HAP-1 (cell line): ENCODE data around the gene ANKHD1.
"Not testable (repeated sequence)": the region's sequence is repeated elsewhere in the genome, so short reads cannot be mapped to it uniquely, and the experiment has no call there.

Experiments used
- DNase-seq, 2 experiments: peaks; one replicate each; pipeline ENCODE4 v3.0.0-alpha.2; 2016 to 2020; ENCODE audit warnings: low spot score in 2 of 2
- H3K27me3 ChIP-seq: fragments of 250-450 bp; sonication (Bioruptor Pico); 2 replicates; pipeline ENCODE4 v1.5.1; 2020; ENCODE audit warnings: low read depth, mild to moderate bottlenecking, moderate library complexity
- H3K36me3 ChIP-seq: fragments of 250-450 bp; sonication (Bioruptor Pico); replicated peaks from 2 replicates; pipeline ENCODE4 v1.5.1; 2020; ENCODE audit warnings: mild to moderate bottlenecking
- H3K4me1 ChIP-seq: fragments of 250-450 bp; sonication (Bioruptor Pico); 2 replicates; pipeline ENCODE4 v1.5.1; 2020; ENCODE audit warnings: mild to moderate bottlenecking
- H3K4me3 ChIP-seq: fragments of 250-450 bp; sonication (Bioruptor Pico); 2 replicates; pipeline ENCODE4 v1.5.1; 2020; ENCODE audit warnings: mild to moderate bottlenecking, moderate library complexity
- H3K9me3 ChIP-seq: fragments of 250-450 bp; sonication (Bioruptor Pico); 2 replicates; pipeline ENCODE4 v1.5.1; 2020; ENCODE audit warnings: mild to moderate bottlenecking, moderate library complexity
- in situ Hi-C: fragments of 300-500 bp; cut with MboI; formaldehyde crosslinking; loops from 3 replicates; pipeline ENCODE4 v1.14.3; 2020; ENCODE audit warnings: low sequenced_read_pairs, inconsistent platforms, mixed read lengths

ANKHD1 gene

DNA sequence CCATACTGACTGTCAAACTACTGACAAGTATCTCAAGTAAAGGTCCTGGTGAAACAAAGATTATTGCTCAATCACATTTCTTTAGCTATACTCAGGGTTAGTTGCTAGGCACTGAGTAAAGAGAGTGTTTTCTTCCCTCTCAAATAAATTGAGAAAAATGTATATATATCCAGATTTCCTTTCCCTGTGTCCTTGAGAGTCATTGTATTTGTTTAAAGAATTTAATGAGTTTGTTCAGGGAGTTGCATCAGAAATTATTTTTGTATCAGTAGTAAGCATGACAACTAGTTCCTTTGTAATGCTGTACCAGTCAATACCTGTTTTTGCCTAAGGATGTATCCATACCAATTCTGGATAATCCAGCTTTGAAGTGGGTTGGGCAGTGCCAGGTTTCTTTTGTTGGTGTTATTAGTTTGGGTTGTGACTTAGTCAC is 3.2 kb upstream of the ANKHD1 start:
- no peaks in the 10 kb centered on the region for H3K27me3 ChIP-seq
- in situ Hi-C loops: no loop called here
- no peak overlapping the region for H3K4me3 ChIP-seq
- no peaks in the 10 kb centered on the region; the same call in 1 of the 2 replicates for H3K36me3 ChIP-seq
- H3K4me1 ChIP-seq: peaks cover 19% of the 10 kb centered on the region
- H3K9me3 ChIP-seq: no peaks in the 10 kb centered on the region
- peak; percentile 69 to 85 for DNase-seq

DNA sequence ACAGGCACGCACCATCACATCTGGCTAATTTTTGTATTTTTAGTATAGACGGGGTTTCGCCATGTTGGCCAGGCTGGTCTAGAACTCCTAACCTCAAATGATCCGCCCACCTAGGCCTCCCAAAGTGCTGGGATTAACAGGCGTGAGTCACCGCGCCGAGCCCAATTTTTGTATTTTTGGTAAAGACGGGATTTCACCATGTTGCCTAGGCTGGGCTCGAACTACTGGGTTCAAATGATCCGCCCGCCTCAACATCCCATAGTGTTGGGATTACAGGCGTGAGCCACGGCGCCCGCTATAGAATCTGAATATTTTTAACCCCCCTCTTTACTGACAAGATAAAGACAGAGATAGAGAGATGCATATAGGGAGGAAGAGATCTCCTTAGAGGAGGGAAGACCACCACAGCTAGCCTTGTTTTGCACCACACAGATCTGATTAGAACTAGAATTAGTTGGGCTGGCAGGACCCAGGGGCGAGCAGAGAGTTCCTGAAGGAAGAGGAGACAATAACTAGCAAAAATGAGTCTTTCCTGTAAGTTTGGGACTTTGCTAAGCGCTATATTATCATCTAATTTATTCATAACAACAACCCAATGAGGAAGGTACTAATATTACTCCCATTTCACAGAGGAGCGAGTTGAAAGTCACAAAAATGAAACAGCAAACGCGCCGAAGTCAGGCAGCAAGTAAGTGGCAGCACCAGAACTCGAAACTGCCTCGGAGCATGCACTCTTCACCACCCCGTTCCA is 1.5 kb upstream of the ANKHD1 start:
- Histone ChIP-seq H3K4me1 (peaks cover 23% of the 10 kb centered on the region), H3K36me3 (peaks cover 5% of the 10 kb centered on the region), H3K9me3 (no peaks in the 10 kb centered on the region), H3K4me3 (peak overlapping the region; percentile 96), H3K27me3 (no peaks in the 10 kb centered on the region)
- DNase-seq: peak; percentile 6 to 16
- in situ Hi-C loops: no loop called here

DNA sequence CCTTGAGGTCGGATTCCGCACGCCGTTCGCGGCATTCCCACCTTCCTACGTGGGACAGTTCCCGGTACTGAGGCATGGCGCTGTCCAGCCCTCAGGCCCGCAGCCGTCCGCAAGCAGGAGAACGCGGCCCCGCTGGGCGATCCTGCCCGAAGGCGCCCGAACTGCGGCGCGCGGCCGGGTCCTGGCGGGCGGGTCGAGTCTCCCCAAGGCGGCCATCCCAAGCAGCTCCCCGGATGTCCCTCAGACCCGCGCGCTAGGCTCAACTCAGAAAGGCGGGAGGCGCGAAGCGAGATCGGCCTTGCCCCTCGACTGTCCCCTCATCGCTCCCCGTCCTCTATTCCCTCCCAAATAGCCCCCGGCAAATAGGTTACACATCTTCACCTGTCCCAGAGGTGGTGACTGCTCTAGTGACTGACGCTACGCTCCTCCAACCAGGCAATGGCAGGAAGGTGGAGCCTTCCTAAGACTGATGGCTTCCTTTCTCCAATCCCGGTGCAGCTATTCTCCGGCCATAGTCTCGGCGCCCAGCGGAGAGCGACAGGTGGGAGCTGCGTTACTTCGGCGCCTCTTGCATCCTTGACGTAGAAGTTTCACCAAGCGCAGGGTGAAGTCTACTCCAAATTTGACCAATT is 787 bp upstream of the ANKHD1 start:
- Histone ChIP-seq H3K27me3 (no peaks in the 10 kb centered on the region), H3K4me3 (peak overlapping the region; percentile 96), H3K9me3 (no peaks in the 10 kb centered on the region), H3K36me3 (peaks cover 7% of the 10 kb centered on the region), H3K4me1 (peaks cover 23% of the 10 kb centered on the region)
- in situ Hi-C loops: no loop called here
- DNase-seq: peak; percentile 95 to 96

DNA sequence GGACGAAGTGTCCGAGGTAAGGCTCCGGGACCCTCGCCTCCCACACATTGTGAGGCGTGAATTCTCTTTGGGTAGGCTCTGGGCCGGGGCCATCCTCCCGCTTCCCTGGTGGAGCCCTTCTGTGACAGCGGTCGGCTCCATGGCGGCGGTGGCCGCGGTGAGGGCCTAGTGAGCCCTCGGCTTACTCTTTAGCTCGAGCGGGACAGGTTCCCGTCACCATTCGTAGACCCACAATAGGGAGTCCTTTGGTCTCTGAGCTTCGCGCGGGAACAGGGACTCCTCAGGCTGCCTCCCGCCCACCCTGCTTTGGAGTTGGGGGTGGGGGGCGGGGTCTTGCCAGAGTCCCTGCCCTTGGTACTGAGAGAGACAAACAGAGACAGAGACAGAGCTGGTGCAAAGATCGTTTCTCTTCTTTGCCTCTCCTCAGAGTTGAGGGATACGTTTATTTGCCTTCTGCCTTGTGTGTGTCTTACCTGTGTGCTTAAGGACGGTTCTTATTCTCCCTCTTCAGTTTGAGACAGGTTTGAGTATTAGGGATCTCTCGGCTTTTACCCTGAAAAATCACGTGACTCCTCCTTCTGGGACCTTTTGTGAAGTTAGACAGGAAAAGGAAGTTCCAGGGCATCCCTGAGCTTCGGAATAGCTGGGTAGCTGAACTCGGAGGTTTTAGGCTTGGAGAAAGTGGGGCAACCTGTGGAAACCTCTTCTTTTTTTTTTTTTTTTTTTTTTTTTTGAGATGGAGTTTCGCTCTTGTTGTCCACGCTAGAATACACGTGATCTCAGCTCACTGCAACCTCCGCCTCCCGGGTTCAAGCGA is 833 bp downstream of the ANKHD1 start:
- in situ Hi-C loops: no loop called here
- peak; percentile 79 for DNase-seq
- H3K4me3 ChIP-seq: peak overlapping the region; percentile 96
- peaks cover 23% of the 10 kb centered on the region for H3K4me1 ChIP-seq
- H3K27me3 ChIP-seq: no peaks in the 10 kb centered on the region
- H3K36me3 ChIP-seq: peaks cover 7% of the 10 kb centered on the region
- no peaks in the 10 kb centered on the region for H3K9me3 ChIP-seq

DNA sequence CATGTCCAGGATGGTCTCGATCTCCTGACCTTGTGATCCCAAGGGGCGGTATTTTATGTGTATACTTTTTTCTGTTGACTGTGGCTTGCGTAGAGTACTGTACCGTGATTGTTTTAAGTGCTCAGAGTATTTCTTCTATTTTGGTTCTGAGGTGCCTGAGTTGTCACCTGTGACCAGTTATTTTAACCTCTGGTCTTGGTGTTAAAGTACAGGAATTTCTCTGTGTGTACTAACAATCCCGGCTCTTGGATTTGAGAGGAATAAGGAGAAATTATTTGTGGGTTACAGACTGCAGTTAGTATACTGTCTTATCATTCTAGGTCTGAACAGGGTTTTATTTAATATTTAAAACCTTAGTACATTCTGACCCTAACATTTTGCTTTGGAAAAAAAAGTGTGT is 2.0 kb downstream of the ANKHD1 start:
- Histone ChIP-seq H3K27me3 (no peaks in the 10 kb centered on the region), H3K4me1 (peaks cover 17% of the 10 kb centered on the region), H3K9me3 (no peaks in the 10 kb centered on the region), H3K4me3 (peak overlapping the region; percentile 96), H3K36me3 (peaks cover 7% of the 10 kb centered on the region)
- in situ Hi-C loops: no loop called here
- no peak for DNase-seq

DNA sequence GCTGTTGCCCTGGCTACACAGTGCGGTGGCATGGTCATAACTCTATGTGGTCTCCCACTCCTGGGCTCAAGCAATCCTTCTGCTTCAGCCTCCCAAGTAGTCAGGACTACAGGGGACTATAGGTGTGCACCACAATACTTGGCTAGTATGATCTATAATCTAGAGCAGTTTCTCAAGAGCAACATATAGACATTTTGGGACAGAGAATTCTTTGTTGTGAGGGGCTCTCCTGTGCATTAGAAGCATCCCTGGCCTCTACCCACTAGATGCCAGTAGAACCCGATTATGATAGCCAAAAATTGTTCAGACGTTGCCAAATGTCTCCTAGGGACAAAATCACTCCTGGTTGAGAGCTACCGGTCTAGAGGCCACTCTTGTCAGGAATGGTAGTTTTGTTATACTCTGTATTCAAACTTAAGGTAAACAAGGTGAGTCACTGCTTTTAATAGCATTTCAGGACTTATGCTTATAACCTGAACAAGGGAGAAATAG is 7.2 kb downstream of the ANKHD1 start:
- Histone ChIP-seq H3K9me3 (no peaks in the 10 kb centered on the region), H3K4me1 (peaks cover 12% of the 10 kb centered on the region), H3K27me3 (no peaks in the 10 kb centered on the region), H3K36me3 (peaks cover 7% of the 10 kb centered on the region), H3K4me3 (no peak overlapping the region)
- in situ Hi-C loops: no loop called here
- DNase-seq: no peak

DNA sequence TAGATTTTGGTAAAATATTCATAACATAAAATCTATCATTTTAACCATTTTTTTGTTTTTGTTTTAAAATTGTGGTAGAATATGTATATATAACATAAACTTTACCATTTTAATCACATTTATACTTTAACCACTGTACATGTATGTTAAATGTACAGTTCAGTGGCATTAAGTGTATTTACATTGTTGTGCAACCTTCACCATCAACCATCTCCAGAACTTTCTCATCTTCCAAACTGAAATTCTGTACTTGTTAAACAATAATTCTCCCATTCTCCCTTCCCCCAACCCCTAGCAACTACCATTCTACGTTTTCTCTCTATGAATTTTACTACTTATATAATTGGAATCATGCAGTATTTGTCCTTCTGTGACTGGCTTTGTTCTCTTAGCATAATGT is 11.6 kb downstream of the ANKHD1 start:
- H3K4me3 ChIP-seq: no peak overlapping the region
- in situ Hi-C loops: no loop called here
- H3K9me3 ChIP-seq: no peaks in the 10 kb centered on the region
- no peaks in the 10 kb centered on the region; the same call in 1 of the 2 replicates for H3K36me3 ChIP-seq
- DNase-seq: no peak
- no peaks in the 10 kb centered on the region for H3K27me3 ChIP-seq
- H3K4me1 ChIP-seq: peaks cover 17% of the 10 kb centered on the region

DNA sequence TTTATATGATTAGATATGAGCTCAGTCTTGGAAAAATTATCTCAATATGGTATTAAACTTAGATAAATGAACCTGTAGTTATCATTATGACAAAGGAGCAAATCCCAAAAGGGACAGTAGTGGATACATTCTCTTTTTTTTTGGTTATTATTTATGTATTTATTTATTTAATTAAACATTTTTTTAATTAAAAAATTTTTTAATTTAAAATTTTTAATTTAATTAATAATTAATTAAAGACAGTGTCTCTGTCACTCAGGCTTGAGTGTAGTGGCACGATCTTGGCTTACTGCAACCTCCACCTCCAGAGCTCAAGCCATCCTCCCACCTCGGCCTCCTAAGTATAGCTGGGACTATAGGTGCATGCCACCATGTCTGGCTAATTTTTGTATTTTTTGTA is 15.6 kb downstream of the ANKHD1 start:
- in situ Hi-C loops: no loop called here

DNA sequence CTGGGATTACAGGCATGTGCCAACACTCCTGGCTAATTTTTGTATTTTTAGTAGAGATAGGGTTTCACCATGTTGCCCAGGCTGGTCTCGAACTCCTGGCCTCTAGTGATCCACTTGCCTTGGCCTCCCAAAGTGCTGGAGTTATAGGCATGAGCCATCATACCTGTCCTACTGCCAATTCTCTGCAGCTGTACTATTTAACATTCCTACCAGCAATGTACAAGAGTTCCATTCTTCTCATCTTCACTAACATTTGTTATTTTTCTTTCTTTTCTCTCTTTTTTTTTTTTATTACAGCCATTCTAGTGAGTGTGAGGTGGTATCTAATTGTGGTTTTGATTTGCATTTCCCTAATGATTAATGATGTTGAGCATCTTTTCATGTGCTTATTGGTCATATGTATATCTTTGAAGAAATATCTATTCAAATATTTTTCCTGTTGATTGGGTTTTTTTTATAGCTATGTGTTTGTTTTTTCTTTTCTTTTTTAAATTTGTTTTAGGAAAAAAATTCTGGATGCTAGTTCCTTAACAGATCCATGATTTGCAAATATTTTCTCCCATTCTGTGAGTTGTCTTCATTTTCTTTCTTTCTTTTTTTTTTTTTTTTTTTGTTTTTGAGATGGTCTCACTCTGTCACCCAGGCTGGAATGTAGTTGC is 17.4 kb downstream of the ANKHD1 start:
- no peaks in the 10 kb centered on the region; the same call in 1 of the 2 replicates for H3K36me3 ChIP-seq
- peaks cover 4% of the 10 kb centered on the region for H3K4me1 ChIP-seq
- no peak overlapping the region for H3K4me3 ChIP-seq
- DNase-seq: no peak
- H3K27me3 ChIP-seq: no peaks in the 10 kb centered on the region
- in situ Hi-C loops: no loop called here
- no peaks in the 10 kb centered on the region for H3K9me3 ChIP-seq

More for the DNA sequence above, 15.6 kb downstream of the ANKHD1 start:
- Histone ChIP-seq H3K4me1 (peaks cover 14% of the 10 kb centered on the region), H3K36me3 (no peaks in the 10 kb centered on the region; the same call in 1 of the 2 replicates), H3K27me3 (no peaks in the 10 kb centered on the region), H3K9me3 (no peaks in the 10 kb centered on the region), H3K4me3 (no peak overlapping the region)
- DNase-seq: no peak

DNA sequence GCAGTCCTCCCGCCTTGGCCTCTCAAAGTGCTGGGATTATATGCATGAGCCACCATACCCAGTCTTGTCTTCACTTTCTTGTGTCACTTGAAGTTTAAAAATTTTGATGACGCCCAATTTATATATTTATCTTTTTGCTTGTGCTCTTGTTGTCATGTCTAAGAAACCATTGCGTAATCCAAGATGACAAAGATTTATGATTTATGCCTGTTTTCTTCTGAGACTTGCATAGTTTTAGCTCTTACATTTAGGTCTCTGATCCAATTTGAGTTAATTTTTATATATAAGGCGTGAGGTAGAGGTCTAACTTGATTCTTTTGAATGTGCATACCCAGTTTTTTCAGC is 18.6 kb downstream of the ANKHD1 start:
- no peaks in the 10 kb centered on the region for H3K9me3 ChIP-seq
- no peaks in the 10 kb centered on the region for H3K27me3 ChIP-seq
- no peaks in the 10 kb centered on the region for H3K36me3 ChIP-seq
- no peaks in the 10 kb centered on the region for H3K4me1 ChIP-seq
- in situ Hi-C loops: no loop called here
- H3K4me3 ChIP-seq: no peak overlapping the region
- no peak for DNase-seq

DNA sequence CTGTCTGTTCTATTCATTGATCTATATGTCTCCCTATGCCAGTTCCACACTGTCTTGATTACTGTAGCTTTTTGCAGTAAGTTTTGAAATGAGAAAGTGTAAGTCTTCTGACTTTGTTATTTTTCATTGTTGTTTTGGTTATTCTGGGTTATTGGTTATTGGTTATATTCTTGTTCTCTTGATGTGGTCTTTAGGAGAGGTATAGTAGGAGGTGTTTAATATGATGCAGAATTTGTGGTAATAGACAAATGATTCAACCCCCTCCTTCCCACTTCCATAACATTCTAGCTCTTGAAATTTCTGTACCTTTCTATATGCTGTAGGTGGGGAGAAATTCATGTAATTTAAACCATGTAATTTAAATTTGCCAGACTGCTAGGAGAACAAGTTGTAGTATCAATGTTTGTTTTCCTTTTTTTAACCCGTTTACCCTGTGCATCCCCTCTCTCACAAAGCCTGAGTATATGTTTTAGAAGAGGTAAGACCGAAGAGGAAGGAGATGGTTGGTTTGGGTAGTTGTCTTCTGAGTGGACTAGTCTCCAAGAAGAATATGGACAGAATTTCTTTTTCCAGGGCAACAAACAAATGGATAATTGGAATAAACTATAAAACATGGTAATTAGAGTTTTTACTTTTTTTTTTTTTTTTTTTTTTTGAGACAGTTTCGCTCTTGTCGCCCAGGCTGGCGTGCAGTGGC is 19.2 kb downstream of the ANKHD1 start:
- H3K27me3 ChIP-seq: no peaks in the 10 kb centered on the region
- 0 out of 2 replicates have a peak, but pooled peaks cover 4% of the 10 kb centered on the region for H3K36me3 ChIP-seq
- DNase-seq: no peak
- H3K9me3 ChIP-seq: no peaks in the 10 kb centered on the region
- no peak overlapping the region for H3K4me3 ChIP-seq
- H3K4me1 ChIP-seq: 0 out of 2 replicates have a peak, but pooled peaks cover 4% of the 10 kb centered on the region
- in situ Hi-C loops: no loop called here

DNA sequence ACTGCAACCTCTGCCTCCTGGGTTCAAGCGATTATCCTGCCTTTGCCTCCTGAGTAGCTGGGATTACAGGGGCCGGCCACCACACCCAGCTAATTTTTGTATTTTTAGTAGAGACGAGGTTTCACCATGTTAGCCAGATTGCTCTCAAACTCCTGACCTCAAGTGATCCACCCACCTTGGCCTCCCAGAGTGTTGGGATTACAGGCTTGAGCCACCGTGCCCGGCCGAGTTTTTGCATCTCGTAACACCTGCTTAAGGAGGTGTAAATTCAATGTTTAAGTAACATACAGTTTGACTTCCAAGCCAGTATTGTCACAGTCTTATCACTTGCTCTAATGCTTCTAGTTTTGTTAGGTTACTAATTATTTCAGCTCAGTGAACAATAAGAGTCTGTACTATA is 19.7 kb downstream of the ANKHD1 start:
- in situ Hi-C loops, H3K4me3 ChIP-seq, H3K4me1 ChIP-seq, H3K27me3 ChIP-seq, H3K36me3 ChIP-seq, DNase-seq, H3K9me3 ChIP-seq: not testable (repeated sequence)

DNA sequence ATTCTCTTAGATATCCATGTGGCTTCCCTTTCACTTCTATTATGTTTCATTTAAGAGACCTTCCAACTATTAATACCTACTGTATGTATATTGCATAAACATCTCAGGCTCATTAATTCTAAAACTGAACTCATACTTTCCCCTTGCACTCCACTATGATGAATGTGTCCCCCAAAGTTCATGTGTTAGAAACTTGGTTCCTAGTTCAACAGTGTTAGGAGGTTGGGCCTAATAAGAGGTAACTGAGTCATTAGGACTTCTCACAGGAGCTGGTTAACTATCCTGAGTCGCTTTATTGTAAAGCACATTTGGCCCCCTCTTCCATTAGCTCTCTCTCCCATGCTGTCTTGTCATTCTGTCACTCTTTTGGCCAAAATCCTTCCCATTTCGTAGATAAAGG is 22.0 kb downstream of the ANKHD1 start:
- H3K9me3 ChIP-seq: no peaks in the 10 kb centered on the region
- 0 out of 2 replicates have a peak, but pooled peaks cover 5% of the 10 kb centered on the region for H3K36me3 ChIP-seq
- no peak for DNase-seq
- no peaks in the 10 kb centered on the region for H3K27me3 ChIP-seq
- H3K4me1 ChIP-seq: 0 out of 2 replicates have a peak, but pooled peaks cover 4% of the 10 kb centered on the region
- in situ Hi-C loops: no loop called here
- H3K4me3 ChIP-seq: no peak overlapping the region
